Muscle layer of duodenum (tissue), 2 donors: ENCODE data around the gene NAA10.
A peak's percentile ranks its signal among the peaks of the same experiment; 100 is the strongest.

Experiments used
- H3K27ac ChIP-seq: one replicate; pipeline ENCODE4 v1.7.0; 2013; ENCODE audit warnings: mild to moderate bottlenecking, low read length
- H3K27me3 ChIP-seq: one replicate; pipeline ENCODE4 v1.7.0; 2013; ENCODE audit warnings: low read depth, mild to moderate bottlenecking, control low read depth, low read length
- H3K36me3 ChIP-seq, 2 donors: one replicate each; pipeline ENCODE4 v1.7.0; 2013; ENCODE audit warnings: low read length in 2 of 2, control low read depth in 1 of 2, mild to moderate bottlenecking in 1 of 2; ENCODE audit not compliant: insufficient read depth in 2 of 2, control insufficient read depth in 1 of 2
- H3K4me1 ChIP-seq, 2 donors: one replicate each; pipeline ENCODE4 v1.7.0; 2013; ENCODE audit warnings: low read length in 2 of 2, mild to moderate bottlenecking in 2 of 2, control low read depth in 1 of 2, moderate library complexity in 1 of 2; ENCODE audit not compliant: insufficient read depth in 2 of 2, control insufficient read depth in 1 of 2
- H3K4me3 ChIP-seq, 2 donors: one replicate each; pipeline ENCODE4 v1.7.0; 2013; ENCODE audit warnings: low read length in 2 of 2, low read depth in 1 of 2, mild to moderate bottlenecking in 1 of 2
- H3K9me3 ChIP-seq, 2 donors: one replicate each; pipeline ENCODE4 v1.7.0; 2013; ENCODE audit warnings: low read length in 2 of 2, control low read depth in 1 of 2, mild to moderate bottlenecking in 1 of 2; ENCODE audit not compliant: control insufficient read depth in 1 of 2
- donor health status: healthy.

The NAA10 gene

GRCh38 chrX:153903238-153903980, 31.4 kb downstream of the NAA10 start:
- Histone ChIP-seq H3K4me1 (peaks cover 0 to 31% of the 10 kb centered on the region in 2 donors), H3K4me3 (no peak overlapping the region), H3K27me3 (no peaks in the 10 kb centered on the region), H3K36me3 (no peaks in the 10 kb centered on the region), H3K9me3 (no peaks in the 10 kb centered on the region), H3K27ac (no peak overlapping the region)

DNA sequence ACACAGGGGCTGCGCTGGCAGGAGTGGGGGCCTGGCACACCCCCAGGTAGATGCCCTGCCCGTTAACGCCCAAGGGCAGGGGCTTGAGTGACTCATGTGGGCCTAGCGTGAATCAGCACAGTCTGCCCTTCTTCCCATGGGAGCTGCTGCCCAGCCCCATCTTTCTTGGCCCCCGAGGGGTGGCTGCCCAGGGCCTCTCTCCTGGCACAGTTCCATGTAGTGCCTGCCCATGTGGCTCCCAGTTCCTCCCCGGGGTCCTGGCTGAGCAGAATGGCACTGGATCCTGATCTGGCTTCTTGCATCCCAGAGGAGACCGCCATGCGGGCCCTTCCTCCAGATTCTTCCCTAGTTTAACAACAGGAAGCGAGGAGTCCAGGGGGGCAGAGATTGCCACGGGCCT, 32.5 kb downstream of the NAA10 start:
- Histone ChIP-seq H3K9me3 (no peaks in the 10 kb centered on the region), H3K27me3 (no peaks in the 10 kb centered on the region), H3K4me3 (no peak overlapping the region), H3K27ac (no peak overlapping the region), H3K4me1 (peaks cover 0 to 31% of the 10 kb centered on the region in 2 donors), H3K36me3 (no peaks in the 10 kb centered on the region)

GRCh38 chrX:153901753-153902140, 33.1 kb downstream of the NAA10 start:
- H3K36me3 ChIP-seq, result no peaks in the 10 kb centered on the region
- H3K9me3 ChIP-seq, result no peaks in the 10 kb centered on the region
- H3K27ac ChIP-seq, result no peak overlapping the region
- no peak overlapping the region for H3K4me3 ChIP-seq
- H3K4me1 ChIP-seq, result peaks cover 0 to 31% of the 10 kb centered on the region in 2 donors
- no peaks in the 10 kb centered on the region for H3K27me3 ChIP-seq

- Histone ChIP-seq H3K4me1 (peaks cover 0 to 31% of the 10 kb centered on the region in 2 donors), H3K27ac (no peak overlapping the region), H3K4me3 (no peak overlapping the region), H3K9me3 (no peaks in the 10 kb centered on the region), H3K27me3 (no peaks in the 10 kb centered on the region), H3K36me3 (no peaks in the 10 kb centered on the region)
Observed at GRCh38 chrX:153900831-153901752, 33.7 kb downstream of the NAA10 start.

DNA sequence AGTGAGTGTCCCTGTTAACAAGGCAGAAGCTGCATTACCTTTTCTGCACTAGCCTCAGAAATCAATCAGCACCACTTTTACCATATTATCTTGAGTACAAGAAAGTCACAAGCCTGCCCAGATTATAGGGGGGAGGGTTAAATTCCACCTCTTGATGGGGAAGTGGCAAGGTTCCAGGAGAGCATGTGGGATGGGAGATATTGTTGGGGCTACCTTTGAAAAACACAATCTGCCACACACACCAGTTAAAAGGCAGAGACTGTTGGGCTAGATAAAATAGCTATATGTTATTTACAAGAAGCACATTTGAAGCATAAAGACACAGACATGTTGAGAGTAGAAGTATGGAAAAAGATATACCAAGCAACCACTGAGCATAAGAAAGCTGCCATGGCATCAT, 36.9 kb downstream of the NAA10 start:
- H3K36me3 ChIP-seq, result no peaks in the 10 kb centered on the region
- peaks cover 0 to 16% of the 10 kb centered on the region in 2 donors for H3K4me1 ChIP-seq

GRCh38 chrX:153889123-153889522, 45.7 kb downstream of the NAA10 start:
- no peak overlapping the region for H3K4me3 ChIP-seq
- peaks cover 0 to 3% of the 10 kb centered on the region in 2 donors for H3K4me1 ChIP-seq
- no peaks in the 10 kb centered on the region for H3K9me3 ChIP-seq
- no peak overlapping the region for H3K27ac ChIP-seq
- peaks cover 11% of the 10 kb centered on the region for H3K27me3 ChIP-seq
- no peaks in the 10 kb centered on the region for H3K36me3 ChIP-seq

More for the DNA sequence above, 36.9 kb downstream of the NAA10 start:
- H3K27ac ChIP-seq, result no peak overlapping the region
- no peaks in the 10 kb centered on the region for H3K27me3 ChIP-seq
- H3K4me3 ChIP-seq, result no peak overlapping the region
- no peaks in the 10 kb centered on the region for H3K9me3 ChIP-seq

GRCh38 chrX:153888344-153888743, 46.5 kb downstream of the NAA10 start:
- Histone ChIP-seq H3K4me3 (no peak overlapping the region), H3K27ac (no peak overlapping the region), H3K27me3 (peaks cover 11% of the 10 kb centered on the region), H3K4me1 (peaks cover 0 to 3% of the 10 kb centered on the region in 2 donors), H3K9me3 (no peaks in the 10 kb centered on the region), H3K36me3 (no peaks in the 10 kb centered on the region)

GRCh38 chrX:153887385-153887784, 47.5 kb downstream of the NAA10 start:
- no peaks in the 10 kb centered on the region for H3K36me3 ChIP-seq
- peaks cover 0 to 3% of the 10 kb centered on the region in 2 donors for H3K4me1 ChIP-seq
- no peaks in the 10 kb centered on the region for H3K9me3 ChIP-seq
- H3K27me3 ChIP-seq, result peaks cover 11% of the 10 kb centered on the region
- H3K27ac ChIP-seq, result no peak overlapping the region
- H3K4me3 ChIP-seq, result no peak overlapping the region

GRCh38 chrX:153886915-153887314, 47.9 kb downstream of the NAA10 start:
- H3K36me3 ChIP-seq, result no peaks in the 10 kb centered on the region
- H3K4me3 ChIP-seq, result no peak overlapping the region
- no peaks in the 10 kb centered on the region for H3K9me3 ChIP-seq
- H3K4me1 ChIP-seq, result peaks cover 0 to 3% of the 10 kb centered on the region in 2 donors
- no peak overlapping the region for H3K27ac ChIP-seq
- H3K27me3 ChIP-seq, result peaks cover 11% of the 10 kb centered on the region

- no peaks in the 10 kb centered on the region for H3K9me3 ChIP-seq
- peak within 1 kb of the TSS in 1 of 2 donors; percentile 28 for H3K4me3 ChIP-seq
- no peak within 1 kb of the TSS for H3K27ac ChIP-seq
- no peaks in the 10 kb centered on the region for H3K36me3 ChIP-seq
- H3K27me3 ChIP-seq, result peaks cover 11% of the 10 kb centered on the region
- H3K4me1 ChIP-seq, result peaks cover 0 to 3% of the 10 kb centered on the region in 2 donors
Observed at GRCh38 chrX:153885968-153886903, 48.6 kb downstream of the NAA10 start, which contains the start of gene L1CAM. Gene L1CAM (minus strand): TSS chrX:153886173. CDS start chrX:153875836, 10,337 bp downstream.
